ENCODE measurements around the gene CD226.

- TF ChIP-seq CTCF (IDR thresholded peaks at IDR 0.05) (no peak), POLR2A (IDR thresholded peaks at IDR 0.05) (no peak)
Observed at GRCh38 chr18:69883781-69884180, 63.9 kb downstream of the CD226 start.
